ENCODE measurements around the gene MECR.

DNA sequence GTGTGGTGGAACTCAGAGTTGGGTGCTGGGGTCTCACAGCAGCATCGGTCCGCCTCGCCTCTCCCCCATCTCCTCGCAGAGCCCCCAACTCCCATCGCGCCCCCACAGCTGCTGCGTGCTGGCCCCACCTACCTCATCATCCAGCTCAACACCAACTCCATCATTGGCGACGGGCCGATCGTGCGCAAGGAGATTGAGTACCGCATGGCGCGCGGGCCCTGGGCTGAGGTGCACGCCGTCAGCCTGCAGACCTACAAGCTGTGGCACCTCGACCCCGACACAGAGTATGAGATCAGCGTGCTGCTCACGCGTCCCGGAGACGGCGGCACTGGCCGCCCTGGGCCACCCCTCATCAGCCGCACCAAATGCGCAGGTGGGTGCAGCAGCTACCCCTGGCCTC lies 29.8 kb upstream of the MECR start:
- TF ChIP-seq, protein P1, sequence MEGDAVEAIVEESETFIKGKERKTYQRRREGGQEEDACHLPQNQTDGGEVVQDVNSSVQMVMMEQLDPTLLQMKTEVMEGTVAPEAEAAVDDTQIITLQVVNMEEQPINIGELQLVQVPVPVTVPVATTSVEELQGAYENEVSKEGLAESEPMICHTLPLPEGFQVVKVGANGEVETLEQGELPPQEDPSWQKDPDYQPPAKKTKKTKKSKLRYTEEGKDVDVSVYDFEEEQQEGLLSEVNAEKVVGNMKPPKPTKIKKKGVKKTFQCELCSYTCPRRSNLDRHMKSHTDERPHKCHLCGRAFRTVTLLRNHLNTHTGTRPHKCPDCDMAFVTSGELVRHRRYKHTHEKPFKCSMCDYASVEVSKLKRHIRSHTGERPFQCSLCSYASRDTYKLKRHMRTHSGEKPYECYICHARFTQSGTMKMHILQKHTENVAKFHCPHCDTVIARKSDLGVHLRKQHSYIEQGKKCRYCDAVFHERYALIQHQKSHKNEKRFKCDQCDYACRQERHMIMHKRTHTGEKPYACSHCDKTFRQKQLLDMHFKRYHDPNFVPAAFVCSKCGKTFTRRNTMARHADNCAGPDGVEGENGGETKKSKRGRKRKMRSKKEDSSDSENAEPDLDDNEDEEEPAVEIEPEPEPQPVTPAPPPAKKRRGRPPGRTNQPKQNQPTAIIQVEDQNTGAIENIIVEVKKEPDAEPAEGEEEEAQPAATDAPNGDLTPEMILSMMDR (IDR thresholded peaks at IDR 0.05; ENCODE audit: low read length) = no peak
- no peak for TF ChIP-seq EZH2 (optimal IDR thresholded peaks at IDR 0.05; ENCODE audit: low read depth, low read length)
